Ishikawa (cell line): Measurements from ENCODE around the gene MYH3.

ENCODE experiments used
- EP300 ChIP-seq: IDR thresholded peaks from 2 replicates; pipeline ENCODE4 v1.6.1; 2012; ENCODE audit warnings: borderline replicate concordance
- NFIC ChIP-seq: IDR thresholded peaks from 2 replicates; pipeline ENCODE4 v1.6.1; 2012
- RAD21 ChIP-seq: IDR thresholded peaks from 2 replicates; pipeline ENCODE4 v1.6.1; 2012; ENCODE audit warnings: low read depth
- REST ChIP-seq: IDR thresholded peaks from 2 replicates; pipeline ENCODE4 v1.6.1; 2012; ENCODE audit warnings: low read depth, mild to moderate bottlenecking
- TEAD4 ChIP-seq: IDR thresholded peaks from 2 replicates; pipeline ENCODE4 v1.6.1; 2012
- YY1 ChIP-seq: IDR thresholded peaks from 2 replicates; pipeline ENCODE4 v1.6.1; 2012; ENCODE audit warnings: low read depth
- TF ChIP-seq, protein P1 (sequence below): IDR thresholded peaks from 2 replicates; pipeline ENCODE4 v1.6.1; 2012

DNA sequence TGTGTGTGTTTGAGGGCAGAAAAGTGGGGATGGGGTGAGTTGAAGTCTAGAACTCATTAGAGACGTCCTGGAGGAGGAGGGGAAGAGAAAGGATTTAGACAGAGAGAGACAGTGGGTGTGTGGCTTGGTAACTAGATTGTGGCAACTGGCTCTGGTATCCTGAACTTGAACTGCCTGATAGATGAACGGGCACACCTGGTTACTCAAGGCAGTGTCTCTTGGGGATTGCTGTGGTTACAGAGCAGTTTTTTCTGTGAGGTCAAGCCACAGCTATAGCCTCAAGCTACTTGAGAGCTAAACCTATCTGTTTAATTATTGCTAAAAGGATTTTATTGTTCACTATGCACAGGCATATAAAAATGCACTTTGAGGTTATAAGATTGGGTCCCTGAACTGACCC lies 77.8 kb downstream of the MYH3 start:
- TF ChIP-seq EP300 = no peak
- TF ChIP-seq, protein P1, sequence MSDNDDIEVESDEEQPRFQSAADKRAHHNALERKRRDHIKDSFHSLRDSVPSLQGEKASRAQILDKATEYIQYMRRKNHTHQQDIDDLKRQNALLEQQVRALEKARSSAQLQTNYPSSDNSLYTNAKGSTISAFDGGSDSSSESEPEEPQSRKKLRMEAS = no peak
- no peak for TF ChIP-seq REST
- TF ChIP-seq NFIC = no peak
- no peak for TF ChIP-seq YY1
- TF ChIP-seq TEAD4 = no peak
- no peak for TF ChIP-seq RAD21
